Effector memory CD4-positive, alpha-beta T cell (primary cell): ENCODE measurements around the gene PNMT.
A peak's percentile ranks its signal among the peaks of the same experiment; 100 is the strongest.

Experiments
- DNase-seq, 3 donors: peaks; one replicate each; pipeline ENCODE4 v3.0.0-alpha.2; 2020
- H3K27ac ChIP-seq: 2 replicates; pipeline ENCODE4 v1.7.0; 2013; ENCODE audit warnings: mild to moderate bottlenecking, low read length, moderate library complexity; ENCODE audit not compliant: insufficient read depth, poor library complexity, severe bottlenecking
- H3K27me3 ChIP-seq: replicated peaks from 2 replicates; pipeline ENCODE4 v1.7.0; 2013; ENCODE audit warnings: mild to moderate bottlenecking, low read length; ENCODE audit not compliant: insufficient read depth, control insufficient read depth, poor library complexity, severe bottlenecking
- H3K36me3 ChIP-seq: 2 replicates; pipeline ENCODE4 v1.7.0; 2013; ENCODE audit warnings: mild to moderate bottlenecking, low read length, moderate library complexity; ENCODE audit not compliant: control insufficient read depth, insufficient read depth
- H3K4me1 ChIP-seq: 2 replicates; pipeline ENCODE4 v1.7.0; 2013; ENCODE audit warnings: low read length, mild to moderate bottlenecking; ENCODE audit not compliant: control insufficient read depth, insufficient read depth, poor library complexity, severe bottlenecking
- H3K4me3 ChIP-seq: 2 replicates; pipeline ENCODE4 v1.7.0; 2013; ENCODE audit warnings: low read length, low read depth, mild to moderate bottlenecking; ENCODE audit not compliant: insufficient read depth, poor library complexity, severe bottlenecking
- H3K9me3 ChIP-seq: 2 replicates; pipeline ENCODE4 v1.7.0; 2013; ENCODE audit warnings: mild to moderate bottlenecking, low read length, moderate library complexity; ENCODE audit not compliant: control insufficient read depth

The PNMT gene

DNA sequence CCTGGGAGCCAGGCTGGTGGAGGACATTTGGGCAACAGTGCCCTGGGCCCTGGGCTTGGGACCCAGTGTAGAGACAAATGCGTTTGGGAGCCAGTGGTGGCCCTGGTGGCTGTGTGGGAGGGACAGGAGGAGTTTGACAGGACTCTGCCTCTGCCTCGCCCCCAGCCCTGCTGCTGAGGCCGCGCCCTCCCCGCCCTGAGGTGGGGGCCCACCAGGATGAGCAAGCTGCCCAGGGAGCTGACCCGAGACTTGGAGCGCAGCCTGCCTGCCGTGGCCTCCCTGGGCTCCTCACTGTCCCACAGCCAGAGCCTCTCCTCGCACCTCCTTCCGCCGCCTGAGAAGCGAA, 15.0 kb upstream of the PNMT start:
- H3K27me3 ChIP-seq = no peaks in the 10 kb centered on the region
- no peak for DNase-seq
- H3K4me1 ChIP-seq = no peaks in the 10 kb centered on the region
- H3K4me3 ChIP-seq = no peak overlapping the region
- no peaks in the 10 kb centered on the region for H3K9me3 ChIP-seq
- peaks cover 16% of the 10 kb centered on the region for H3K36me3 ChIP-seq
- H3K27ac ChIP-seq = no peak overlapping the region

DNA sequence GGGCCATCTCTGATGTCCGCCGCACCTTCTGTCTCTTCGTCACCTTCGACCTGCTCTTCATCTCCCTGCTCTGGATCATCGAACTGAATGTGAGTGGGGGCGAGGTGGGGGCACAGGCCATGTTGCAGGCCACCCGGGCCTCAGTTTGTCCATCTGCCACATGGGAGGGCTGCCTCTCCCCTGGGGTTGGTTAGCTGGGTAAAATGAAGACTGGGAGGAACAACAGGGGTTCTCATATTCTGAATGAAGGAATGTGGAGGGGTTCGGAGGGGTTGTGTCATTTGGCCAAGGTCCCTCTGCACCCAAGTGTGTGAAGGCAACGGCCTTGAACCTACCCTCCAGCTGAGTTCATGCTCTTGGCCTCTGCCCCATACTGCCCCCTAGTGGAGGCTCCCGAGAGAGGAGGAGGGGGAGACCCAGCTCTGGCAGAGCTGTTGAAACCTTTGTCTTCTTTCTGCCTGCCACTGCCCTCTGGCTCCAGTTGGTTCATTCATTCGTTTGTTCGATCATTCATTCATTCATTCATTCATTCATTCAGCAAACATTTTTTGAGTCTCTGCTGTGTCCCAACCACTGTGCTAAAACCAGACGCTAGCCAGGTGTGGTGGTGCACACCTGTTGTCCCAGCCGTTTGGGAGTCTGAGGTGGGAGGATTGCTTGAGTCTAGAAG, 14.5 kb upstream of the PNMT start:
- Histone ChIP-seq H3K27ac (no peak overlapping the region), H3K36me3 (peaks cover 21% of the 10 kb centered on the region), H3K9me3 (no peaks in the 10 kb centered on the region), H3K27me3 (no peaks in the 10 kb centered on the region), H3K4me3 (no peak overlapping the region), H3K4me1 (no peaks in the 10 kb centered on the region)
- DNase-seq = peak; percentile 58 to 70 (median 64)

DNA sequence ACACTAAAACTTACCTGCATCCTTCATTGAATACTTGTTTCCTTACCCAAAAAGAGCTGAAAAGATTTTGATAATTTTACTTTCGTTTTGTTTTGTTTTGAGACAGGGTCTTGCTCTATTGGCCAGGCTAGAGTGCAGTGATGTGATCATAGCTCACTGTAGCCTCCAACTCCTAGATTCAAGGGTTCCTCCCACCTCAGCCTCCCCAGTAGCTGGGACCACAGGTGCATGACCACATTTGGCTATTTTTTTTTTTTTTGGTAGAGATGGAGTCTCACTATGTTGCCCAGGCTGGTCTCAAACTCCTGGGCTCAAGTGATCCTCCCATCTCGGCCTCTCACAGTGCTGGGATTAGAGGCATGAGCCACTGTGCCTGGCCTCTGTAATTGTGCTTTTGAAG, 13.1 kb upstream of the PNMT start:
- Histone ChIP-seq H3K9me3 (no peaks in the 10 kb centered on the region), H3K4me3 (no peak overlapping the region), H3K4me1 (no peaks in the 10 kb centered on the region), H3K27ac (no peak overlapping the region), H3K36me3 (peaks cover 30% of the 10 kb centered on the region), H3K27me3 (no peaks in the 10 kb centered on the region)
- no peak for DNase-seq

- no peaks in the 10 kb centered on the region for H3K27me3 ChIP-seq
- no peaks in the 10 kb centered on the region for H3K4me1 ChIP-seq
- H3K4me3 ChIP-seq = no peak overlapping the region
- no peak for DNase-seq
- H3K9me3 ChIP-seq = no peaks in the 10 kb centered on the region
- H3K36me3 ChIP-seq = peaks cover 58% of the 10 kb centered on the region
- H3K27ac ChIP-seq = no peak overlapping the region
Observed at GRCh38 chr17:39658346-39658745, 9.9 kb upstream of the PNMT start.

DNA sequence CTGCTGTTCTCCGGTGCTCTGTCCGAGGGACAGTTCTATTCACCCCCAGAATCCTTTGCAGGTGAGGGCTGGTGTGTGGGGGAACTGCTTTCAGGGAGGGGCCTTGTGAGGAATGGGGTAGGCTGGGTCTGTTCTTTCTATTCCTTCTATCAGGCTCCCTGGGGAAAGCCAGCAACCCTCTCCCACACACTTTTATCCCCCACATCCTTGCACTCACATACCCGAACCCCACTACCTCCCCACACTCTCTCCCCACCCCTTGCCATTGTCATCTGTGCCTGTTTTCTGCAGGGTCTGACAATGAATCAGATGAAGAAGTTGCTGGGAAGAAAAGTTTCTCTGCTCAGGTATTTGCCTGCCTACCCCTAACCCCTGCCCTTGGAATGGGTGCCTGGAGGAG, 9.5 kb upstream of the PNMT start:
- Histone ChIP-seq H3K36me3 (peaks cover 58% of the 10 kb centered on the region), H3K9me3 (no peaks in the 10 kb centered on the region), H3K4me3 (no peak overlapping the region), H3K27ac (no peak overlapping the region), H3K27me3 (no peaks in the 10 kb centered on the region), H3K4me1 (no peaks in the 10 kb centered on the region)
- DNase-seq = no peak

GRCh38 chr17:39659279-39660010, 8.8 kb upstream of the PNMT start:
- no peaks in the 10 kb centered on the region for H3K4me1 ChIP-seq
- no peak overlapping the region for H3K27ac ChIP-seq
- H3K36me3 ChIP-seq = peaks cover 58% of the 10 kb centered on the region
- no peaks in the 10 kb centered on the region for H3K27me3 ChIP-seq
- H3K9me3 ChIP-seq = no peaks in the 10 kb centered on the region
- no peak for DNase-seq
- H3K4me3 ChIP-seq = no peak overlapping the region

GRCh38 chr17:39660011-39660360, 8.3 kb upstream of the PNMT start:
- no peaks in the 10 kb centered on the region for H3K4me1 ChIP-seq
- no peak overlapping the region for H3K4me3 ChIP-seq
- no peak overlapping the region for H3K27ac ChIP-seq
- H3K27me3 ChIP-seq = no peaks in the 10 kb centered on the region
- no peak for DNase-seq
- peaks cover 58% of the 10 kb centered on the region for H3K36me3 ChIP-seq
- no peaks in the 10 kb centered on the region for H3K9me3 ChIP-seq

DNA sequence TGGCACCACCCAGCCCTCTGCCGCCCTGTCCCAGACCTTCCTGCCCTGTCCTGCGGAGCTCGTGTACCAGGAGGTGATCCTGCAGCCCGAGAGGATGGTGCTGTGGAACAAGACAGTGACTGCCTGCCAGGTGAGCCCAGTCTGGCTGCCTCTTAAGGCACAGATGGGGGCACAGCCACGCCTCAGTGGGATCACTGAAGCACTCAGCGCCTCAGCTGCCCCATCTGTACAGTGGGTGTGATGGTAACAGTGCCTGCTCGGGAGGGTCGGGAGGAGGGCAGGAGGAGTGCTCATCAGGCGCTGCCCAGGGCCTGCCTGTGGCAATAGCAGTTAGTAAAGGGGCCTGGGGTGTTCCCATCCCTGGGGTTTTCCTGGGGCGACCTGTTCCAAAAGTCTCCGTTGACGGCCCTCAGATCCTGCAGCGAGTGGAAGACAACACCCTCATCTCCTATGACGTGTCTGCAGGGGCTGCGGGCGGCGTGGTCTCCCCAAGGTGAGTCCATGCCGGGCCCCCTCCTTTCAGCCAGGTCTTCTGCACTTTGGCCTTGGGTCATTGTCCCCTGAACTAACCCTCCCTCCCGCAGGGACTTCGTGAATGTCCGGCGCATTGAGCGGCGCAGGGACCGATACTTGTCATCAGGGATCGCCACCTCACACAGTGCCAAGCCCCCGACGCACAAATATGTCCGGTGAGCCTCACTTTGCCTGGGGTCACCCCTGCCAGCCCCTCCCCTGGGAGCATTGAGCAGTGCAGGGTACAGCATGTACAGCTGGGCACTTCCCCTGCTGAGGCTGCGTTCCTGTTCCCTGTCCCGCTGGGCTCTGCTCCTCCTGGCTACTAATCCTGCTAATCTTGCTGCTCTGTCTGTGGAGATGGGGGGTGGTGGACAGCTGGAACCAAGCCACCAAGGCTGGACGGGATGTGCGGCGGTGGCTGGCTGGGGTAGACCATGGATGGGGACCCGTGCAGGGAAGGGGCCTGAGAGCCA, 7.6 kb upstream of the PNMT start:
- Histone ChIP-seq H3K9me3 (no peaks in the 10 kb centered on the region), H3K27ac (no peak overlapping the region), H3K27me3 (no peaks in the 10 kb centered on the region), H3K4me3 (no peak overlapping the region), H3K36me3 (peaks cover 58% of the 10 kb centered on the region), H3K4me1 (no peaks in the 10 kb centered on the region)
- no peak for DNase-seq

- Histone ChIP-seq H3K27me3 (peaks cover 2% of the 10 kb centered on the region), H3K4me3 (no peak overlapping the region), H3K4me1 (peaks cover under 1% of the 10 kb centered on the region), H3K27ac (no peak overlapping the region), H3K36me3 (peaks cover 49% of the 10 kb centered on the region), H3K9me3 (no peaks in the 10 kb centered on the region)
- no peak for DNase-seq
Observed at GRCh38 chr17:39661744-39662541, 6.3 kb upstream of the PNMT start.
